Activated CD8-positive, alpha-beta memory T cell treated with anti-CD3 and anti-CD28 coated beads for 48 hours (primary cell): Measurements from ENCODE around the gene PYGO2.

Experiments
- DNase-seq, 3 experiments: peaks; one replicate each; pipeline ENCODE4 v3.0.0-alpha.2; 2020; ENCODE audit warnings: low read depth in 2 of 3, low spot score in 2 of 3

PYGO2 gene, protein sequence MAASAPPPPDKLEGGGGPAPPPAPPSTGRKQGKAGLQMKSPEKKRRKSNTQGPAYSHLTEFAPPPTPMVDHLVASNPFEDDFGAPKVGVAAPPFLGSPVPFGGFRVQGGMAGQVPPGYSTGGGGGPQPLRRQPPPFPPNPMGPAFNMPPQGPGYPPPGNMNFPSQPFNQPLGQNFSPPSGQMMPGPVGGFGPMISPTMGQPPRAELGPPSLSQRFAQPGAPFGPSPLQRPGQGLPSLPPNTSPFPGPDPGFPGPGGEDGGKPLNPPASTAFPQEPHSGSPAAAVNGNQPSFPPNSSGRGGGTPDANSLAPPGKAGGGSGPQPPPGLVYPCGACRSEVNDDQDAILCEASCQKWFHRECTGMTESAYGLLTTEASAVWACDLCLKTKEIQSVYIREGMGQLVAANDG

DNA sequence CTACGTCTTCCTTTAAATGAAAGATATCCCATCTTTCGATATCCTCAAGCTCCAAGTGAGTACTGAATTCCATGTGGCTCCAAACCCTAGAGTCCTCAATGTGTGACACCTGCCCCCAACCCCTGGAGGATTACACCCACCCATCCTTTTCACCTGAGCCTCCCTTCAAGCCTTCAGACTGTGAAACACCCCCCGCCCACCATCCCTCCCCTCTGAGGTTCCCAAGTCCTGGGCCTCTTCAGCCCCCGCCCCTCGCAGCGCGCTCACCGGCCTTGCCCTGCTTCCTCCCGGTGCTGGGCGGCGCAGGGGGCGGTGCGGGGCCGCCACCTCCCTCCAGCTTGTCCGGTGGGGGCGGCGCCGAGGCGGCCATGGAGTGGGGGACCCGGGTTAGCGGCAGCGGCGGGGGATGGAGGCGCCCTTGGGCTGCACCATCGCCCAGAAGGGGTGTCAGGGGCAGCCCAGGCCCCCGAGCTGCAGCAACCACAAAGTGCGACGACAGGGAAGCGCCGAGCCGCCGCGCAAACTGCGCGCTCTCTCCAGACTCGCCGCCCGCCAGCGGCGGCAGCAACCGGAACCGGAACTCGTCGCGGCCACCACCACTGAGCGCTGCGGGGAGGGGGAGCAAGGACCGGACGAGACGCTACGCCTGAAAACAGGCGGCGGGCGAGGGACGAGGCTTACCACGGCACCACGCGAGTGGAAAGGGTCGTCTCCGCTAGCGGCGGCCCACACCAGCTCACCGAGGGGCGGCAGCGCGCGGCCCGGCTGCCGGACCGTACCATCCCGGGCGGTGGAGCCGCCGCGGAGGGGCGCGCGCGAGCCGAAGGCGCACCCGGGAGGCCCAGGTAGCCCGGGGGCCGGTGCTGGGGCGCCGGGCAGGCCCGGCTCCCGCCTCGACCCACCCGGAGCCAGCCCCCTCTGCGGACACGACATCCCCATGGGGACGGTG is at the start of gene PYGO2:
TSS of gene PYGO2 (minus strand) at position 576 of the 949 bp plus-strand sequence. CDS start at position 370, 206 bp downstream.
- DNase-seq: peak; percentile 65 to 77 (median 72)

DNA sequence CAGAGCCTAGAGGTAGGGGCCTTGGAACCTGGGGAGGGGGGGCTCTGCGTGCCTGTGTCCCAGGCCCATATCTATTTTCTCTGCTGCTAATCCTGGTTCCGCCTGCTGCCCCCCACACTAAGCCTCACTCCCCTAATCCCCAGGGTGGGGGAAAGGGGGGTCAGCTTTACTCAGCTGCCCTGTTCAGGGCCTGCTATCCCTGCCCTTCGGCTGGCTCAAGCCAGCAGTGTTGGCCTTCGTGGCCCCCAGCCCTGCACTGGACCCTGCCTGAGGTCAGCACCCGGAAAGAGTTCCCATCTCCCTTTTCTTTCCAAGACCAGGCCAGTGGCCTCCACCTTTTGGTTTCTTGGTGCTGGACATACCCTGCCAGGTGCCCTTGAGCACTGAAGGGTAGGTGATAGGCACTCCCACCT is 49.4 kb upstream of the PYGO2 start:
- no peak for DNase-seq

DNA sequence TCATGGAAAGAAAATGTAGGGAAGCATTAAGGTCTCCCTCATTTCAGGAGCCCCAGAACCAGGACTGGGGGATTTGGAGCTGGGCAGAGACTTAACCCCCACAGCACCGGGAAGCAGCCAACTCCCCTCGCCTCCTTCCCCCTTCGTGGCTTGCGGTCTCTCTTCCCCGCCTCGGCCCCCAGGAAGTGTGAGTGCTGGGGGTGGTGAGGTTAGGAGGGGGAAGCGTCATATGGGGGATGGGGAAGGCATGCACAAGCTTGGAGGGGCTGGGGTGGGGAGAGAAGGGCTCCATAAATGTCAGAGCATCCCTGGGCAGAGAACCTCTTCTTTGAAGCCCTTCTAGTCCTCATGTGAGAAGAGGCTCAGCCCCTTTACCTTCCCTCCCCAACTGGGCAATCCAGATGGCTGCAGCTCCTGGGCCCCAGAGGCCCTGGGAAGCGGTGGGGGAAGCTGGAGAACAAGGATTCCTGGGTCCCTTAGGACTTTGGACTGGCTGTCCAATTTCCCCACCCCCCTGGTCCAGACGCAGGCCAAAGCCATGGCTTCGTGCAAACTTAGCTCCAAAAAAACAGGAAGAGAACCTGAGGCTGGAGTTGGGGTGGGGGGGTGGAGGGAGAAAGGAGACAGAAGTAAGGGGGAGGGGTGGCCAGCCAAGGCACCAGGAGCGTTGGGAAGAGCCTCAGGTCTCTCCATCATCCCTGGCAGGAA is 48.8 kb upstream of the PYGO2 start:
- DNase-seq: no peak

DNA sequence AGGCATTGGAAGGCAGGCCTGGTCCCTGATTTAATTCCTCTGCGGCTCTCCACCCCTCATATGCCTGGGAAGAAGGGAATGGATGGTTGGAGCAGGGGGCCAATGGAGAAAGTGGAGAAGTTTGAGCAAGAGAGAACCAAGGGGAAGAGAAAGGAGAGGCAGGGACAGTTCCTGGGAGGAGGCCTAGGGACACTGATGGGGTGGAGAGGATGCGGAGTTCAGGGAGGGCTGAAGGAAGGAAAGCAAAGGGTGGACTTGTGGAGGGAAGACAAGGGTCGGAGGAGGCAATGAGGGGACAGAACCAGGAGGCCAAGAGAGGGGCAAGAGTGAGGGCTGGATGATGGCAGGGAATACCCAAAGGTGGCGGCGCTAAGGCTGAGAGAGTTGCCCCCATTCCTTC is 48.2 kb upstream of the PYGO2 start:
- DNase-seq: no peak

DNA sequence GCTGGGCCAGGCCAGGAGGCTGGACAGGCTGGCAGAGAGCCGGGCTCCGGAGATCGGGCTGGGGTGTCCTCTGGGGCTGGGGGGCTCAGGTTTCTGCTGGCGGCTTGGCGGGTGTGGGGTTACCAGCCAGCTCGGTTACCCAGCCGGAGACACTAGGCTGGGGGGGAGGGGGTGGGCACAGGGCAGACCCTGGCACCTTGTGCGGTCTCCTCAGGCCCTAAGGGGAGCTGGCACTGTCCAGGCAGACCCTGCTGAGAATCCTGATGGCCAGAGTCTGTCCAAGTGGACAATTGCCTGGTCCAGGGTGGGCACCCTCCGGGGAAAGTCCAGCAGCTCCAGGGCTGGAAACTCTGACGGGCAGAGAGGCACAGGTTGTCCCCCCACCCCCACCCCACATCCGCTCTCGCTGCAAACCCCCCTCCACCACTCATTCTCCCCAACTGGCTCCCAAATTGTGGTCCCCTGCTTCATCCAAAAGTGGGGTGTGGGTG is 47.7 kb upstream of the PYGO2 start:
- DNase-seq: no peak

DNA sequence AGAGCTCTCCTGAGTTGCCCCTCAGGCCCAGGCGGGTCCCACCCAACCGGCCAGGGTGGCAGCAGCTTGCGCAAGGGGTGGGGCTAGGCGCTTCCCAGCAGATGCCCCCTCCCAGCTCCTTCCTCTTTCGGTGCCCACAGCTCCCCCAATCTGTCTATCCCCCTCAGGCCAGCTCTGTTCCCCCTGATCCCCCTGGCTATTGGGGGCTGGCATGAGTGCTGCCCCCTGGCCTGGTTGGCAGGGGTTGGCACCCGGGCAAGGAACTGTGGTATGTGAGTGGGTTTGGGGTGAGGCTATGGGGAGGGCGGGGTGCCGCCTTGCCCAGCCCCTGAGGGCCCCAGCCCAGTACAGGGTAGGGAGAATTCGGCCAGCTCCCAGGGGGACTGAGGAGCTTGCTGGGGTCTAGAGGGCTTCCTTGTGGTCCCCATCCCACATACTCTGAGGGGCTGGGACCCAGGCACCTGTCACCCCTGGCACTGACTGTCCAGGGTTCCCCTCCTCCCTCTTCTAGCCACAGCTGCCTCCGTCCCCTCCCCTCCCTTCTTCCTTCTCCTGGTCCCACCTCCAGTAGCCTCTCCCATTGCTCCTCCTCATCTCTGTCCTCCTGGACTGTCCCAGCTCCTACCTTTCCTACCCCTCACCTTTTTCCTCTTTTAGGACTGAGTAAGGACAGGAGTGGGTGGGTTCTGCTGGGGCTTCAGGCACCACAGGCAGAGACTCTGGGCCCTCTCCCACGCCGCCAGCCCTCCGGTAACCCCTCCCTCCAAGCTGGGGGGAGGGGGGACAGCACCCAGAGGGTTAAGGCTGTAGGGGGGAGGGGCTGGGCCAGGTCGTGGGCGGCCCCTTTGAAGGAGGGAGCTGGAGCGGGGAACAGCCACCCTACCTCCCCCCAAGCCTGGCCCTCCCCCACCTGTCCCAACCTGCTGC is 46.7 kb upstream of the PYGO2 start:
- DNase-seq: no peak

- DNase-seq: no peak
These were observed 45.8 kb upstream of the PYGO2 start for GRCh38 chr1:155007251-155007828.

GRCh38 chr1:155006601-155007101 is 45.1 kb upstream of the PYGO2 start:
- peak in 1 of 3 experiments; percentile 30 for DNase-seq

- no peak for DNase-seq
These were observed 43.8 kb upstream of the PYGO2 start for GRCh38 chr1:155005076-155006011.

- DNase-seq: no peak
These were observed 42.9 kb upstream of the PYGO2 start for GRCh38 chr1:155004352-155005075.

- DNase-seq: no peak
These were observed 42.3 kb upstream of the PYGO2 start for GRCh38 chr1:155003766-155004351.

DNA sequence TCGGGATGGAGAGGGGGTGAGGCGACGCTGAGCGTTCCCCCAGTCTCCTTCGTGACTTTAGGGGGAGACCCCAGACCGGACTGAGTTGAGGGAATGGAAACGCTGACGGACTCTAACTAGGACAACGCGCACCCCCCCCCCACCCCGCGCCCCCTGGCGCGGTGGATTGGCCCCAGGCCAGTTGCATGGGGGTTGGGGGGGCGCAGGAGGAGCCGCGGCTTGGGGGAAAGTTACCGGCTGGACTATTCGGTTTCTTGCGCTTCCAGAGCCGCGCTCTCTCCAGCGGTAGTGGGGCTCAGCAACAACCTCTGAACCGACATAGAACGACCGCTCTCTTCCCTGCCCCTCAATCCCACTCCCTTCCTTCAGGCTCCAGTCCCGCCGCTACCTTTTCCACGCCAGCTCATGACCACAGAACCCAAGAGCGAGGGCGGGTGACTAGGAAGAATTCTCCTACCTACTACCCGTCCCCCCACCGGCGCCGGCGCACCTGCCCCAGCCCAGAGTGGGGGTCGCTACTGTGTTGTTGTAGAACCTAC is 41.7 kb upstream of the PYGO2 start:
- no peak for DNase-seq

DNA sequence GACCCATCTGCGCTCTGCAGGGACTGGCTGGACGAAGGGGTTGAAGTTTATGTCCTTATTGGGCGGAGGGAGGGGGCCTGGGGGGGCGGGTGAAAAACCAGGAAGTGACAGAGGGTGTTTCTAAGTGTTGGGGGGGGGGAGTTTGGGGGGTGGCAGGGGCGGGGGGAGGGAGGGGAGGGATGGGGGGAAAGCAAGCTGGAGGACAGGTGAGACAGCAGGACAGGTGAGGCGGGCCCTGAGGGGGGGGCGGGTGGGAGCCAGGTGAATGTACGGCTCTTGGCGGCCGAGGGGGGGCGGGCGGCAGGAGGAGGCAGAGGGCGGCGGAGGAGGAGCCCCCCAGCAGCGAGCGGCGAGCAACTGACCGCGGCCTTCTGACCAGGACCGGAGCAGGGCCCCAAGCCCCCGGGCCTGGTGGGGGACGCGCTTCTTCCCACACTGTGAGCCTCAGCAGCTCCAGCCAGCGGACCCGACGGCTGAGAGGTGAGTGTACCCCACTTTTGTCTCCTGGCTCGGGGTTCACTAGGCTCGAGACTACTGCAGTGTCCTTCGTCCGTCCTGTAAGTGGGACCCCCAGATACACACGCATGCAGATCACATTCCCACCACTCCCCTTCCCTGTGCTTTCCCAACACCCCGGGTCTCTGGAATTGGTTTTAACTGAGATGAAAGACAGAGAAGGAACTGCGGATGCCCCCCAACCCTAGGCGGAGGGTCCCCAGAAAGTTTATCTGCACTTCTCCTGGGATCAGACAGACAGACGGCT is 41.1 kb upstream of the PYGO2 start, which contains the start of gene ZBTB7B:
TSS of gene ZBTB7B (plus strand) at position 339 of the 763 bp plus-strand sequence. CDS start 11,859 bp downstream, outside the sequence.
- no peak for DNase-seq

DNA sequence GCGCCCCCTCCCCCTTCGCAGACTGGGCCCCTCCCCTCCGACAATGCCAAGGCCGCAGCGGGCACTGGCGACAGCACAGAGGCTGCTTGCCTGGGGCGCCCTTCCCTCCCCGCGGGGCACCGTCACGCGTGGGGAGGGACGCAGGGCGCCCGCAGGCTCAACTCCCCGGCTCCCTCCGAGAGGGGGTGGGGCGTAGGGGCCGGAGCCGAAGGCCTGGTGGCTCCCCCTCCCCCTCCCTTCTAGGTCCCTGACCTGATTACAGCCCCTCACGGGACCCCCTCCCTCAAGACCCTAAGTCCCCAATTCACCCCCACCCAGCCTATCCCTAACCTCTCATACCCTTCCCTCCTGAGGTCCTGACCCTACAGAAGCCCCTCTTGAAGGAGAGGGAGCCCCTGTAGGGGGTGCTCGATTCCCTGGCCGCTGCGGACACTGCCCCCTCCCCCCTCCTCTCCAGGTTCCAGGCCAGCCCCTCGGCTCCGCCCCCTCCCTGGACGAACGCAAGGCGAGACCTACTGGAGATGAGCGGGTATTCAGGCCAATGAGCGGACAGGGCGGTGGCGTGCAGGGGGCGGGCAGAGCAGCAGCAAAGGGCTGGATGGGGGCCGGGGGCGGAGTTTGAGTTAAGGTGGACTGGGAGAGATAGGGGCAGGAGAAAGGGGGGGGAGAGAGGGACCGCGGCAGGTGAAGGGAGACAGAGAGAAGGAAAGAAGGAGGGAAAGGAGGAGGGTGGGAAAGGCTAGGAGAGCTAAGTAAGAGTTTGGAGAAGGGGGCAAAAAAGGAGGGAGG is 40.3 kb upstream of the PYGO2 start:
- peak; percentile 92 to 95 (median 93) for DNase-seq

DNA sequence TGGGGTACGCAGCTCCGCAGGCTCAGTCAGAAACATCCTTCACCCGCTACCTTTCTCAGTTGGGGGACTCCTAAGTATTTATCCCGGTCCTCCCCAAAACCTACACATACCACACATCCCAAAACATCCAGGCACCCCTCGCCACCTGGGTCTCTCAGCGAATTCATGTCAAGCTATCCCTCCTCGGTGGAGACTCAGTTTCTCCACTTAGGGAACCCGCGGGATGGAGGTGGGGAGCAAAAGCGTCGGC is 39.8 kb upstream of the PYGO2 start:
- peak in 1 of 3 experiments; percentile 41 for DNase-seq
